BJ (cell line): ENCODE results near the gene MYOG. TPM values are rescaled to one million over a fixed set of nuclear protein-coding genes. Genes with fewer than 3 reads are reported as not detected.

Source experiments
- CTCF ChIA-PET: fragments of 350-600 bp; formaldehyde crosslinking; extraction: SDS; loops from one replicate; lab custom pipeline; 2021; ENCODE audit warnings: antibody characterized with exemption, inconsistent platforms; lab: Yijun Ruan, JAX
- POLR2A ChIA-PET: fragments of 300-600 bp; sonication (Branson Sonifier 250); formaldehyde crosslinking; extraction: SDS; loops from one replicate; lab custom pipeline; 2021; ENCODE audit warnings: antibody characterized with exemption; lab: Charles Lee
- DNase-seq: peaks from one replicate; pipeline ENCODE4 v3.0.0-alpha.2; 2011; ENCODE audit warnings: low read depth
- H3K27me3 ChIP-seq: 2 replicates; pipeline ENCODE4 v1.6.0; 2011; ENCODE audit warnings: low read length; ENCODE audit not compliant: control insufficient read depth, insufficient read depth
- H3K36me3 ChIP-seq: 2 replicates; pipeline ENCODE4 v1.5.1; 2011; ENCODE audit warnings: low read length; ENCODE audit not compliant: control insufficient read depth, insufficient read depth
- H3K4me3 ChIP-seq: 2 replicates; pipeline ENCODE4 v1.5.1; 2011; ENCODE audit warnings: low read depth, mild to moderate bottlenecking, control low read depth, low read length
- CTCF ChIP-seq: IDR thresholded peaks from 2 replicates; pipeline ENCODE4 v1.5.1; 2011; ENCODE audit warnings: low read depth, mild to moderate bottlenecking, control low read depth, inconsistent platforms, low read length, moderate library complexity; ENCODE audit not compliant: insufficient read depth
- polyA plus RNA-seq: library from polyadenylated mRNA; depleted of rRNA; stranded (reverse); fragments of >200 nt; gene quantifications from 2 replicates; pipeline ENCODE4 v1.2.3, GENCODE V29; 2011

Gene MYOG
- polyA plus RNA-seq, 1 experiment = not detected

GRCh38 chr1:203045821-203046594 is 39.8 kb downstream of the MYOG start:
- ChIA-PET POLR2A (no interaction called here), CTCF (interaction anchor here (1.6 to 10.0 kb wide), 5 partner anchors 11 to 169 kb away, joined by 5 to 162 read pairs (median 11); no protein-coding TSS in a partner anchor)
- no peak for DNase-seq
- Histone ChIP-seq H3K27me3 (no peaks in the 10 kb centered on the region), H3K36me3 (peaks cover 10% of the 10 kb centered on the region), H3K4me3 (no peak overlapping the region)
- no peak for TF ChIP-seq CTCF

GRCh38 chr1:203045336-203045735 is 40.5 kb downstream of the MYOG start:
- ChIA-PET POLR2A (no interaction called here), CTCF (interaction anchor here (2.3 to 10.0 kb wide), 3 partner anchors 15 to 170 kb away, joined by 6 to 162 read pairs (median 92); no protein-coding TSS in a partner anchor)
- H3K36me3 ChIP-seq = peaks cover 10% of the 10 kb centered on the region
- H3K27me3 ChIP-seq = no peaks in the 10 kb centered on the region
- TF ChIP-seq CTCF = no peak
- no peak overlapping the region for H3K4me3 ChIP-seq
- DNase-seq = no peak

- DNase-seq = no peak
- TF ChIP-seq CTCF = no peak
Observed at GRCh38 chr1:203044546-203045250, 41.1 kb downstream of the MYOG start.

GRCh38 chr1:203043830-203044545 is 41.8 kb downstream of the MYOG start:
- H3K27me3 ChIP-seq = no peaks in the 10 kb centered on the region
- H3K4me3 ChIP-seq = no peak overlapping the region
- H3K36me3 ChIP-seq = peaks cover 7% of the 10 kb centered on the region
- CTCF ChIA-PET = interaction anchor here (0.6 to 10.0 kb wide), 5 partner anchors 25 to 225 kb away, joined by 3 to 162 read pairs (median 7); no protein-coding TSS in a partner anchor
- no peak for TF ChIP-seq CTCF
- POLR2A ChIA-PET = no interaction called here
- DNase-seq = no peak

More at GRCh38 chr1:203044546-203045250, 41.1 kb downstream of the MYOG start:
- CTCF ChIA-PET = interaction anchor here (2.3 to 10.0 kb wide), 3 partner anchors 14 to 170 kb away, joined by 6 to 162 read pairs (median 92); no protein-coding TSS in a partner anchor
- Histone ChIP-seq H3K4me3 (no peak overlapping the region), H3K36me3 (peaks cover 10% of the 10 kb centered on the region), H3K27me3 (no peaks in the 10 kb centered on the region)
- POLR2A ChIA-PET = no interaction called here
